Spinal cord (tissue), 10 donors: ENCODE measurements around the gene TRIM29. TPM values are rescaled to one million over a fixed set of nuclear protein-coding genes. Genes with fewer than 3 reads are reported as not detected.
"Not testable (repeated sequence)": the region's sequence is repeated elsewhere in the genome, so short reads cannot be mapped to it uniquely, and the experiment has no call there.

Experiments used
- DNase-seq, 6 donors: peaks; one replicate each; pipeline versions ENCODE4 v3.0.0 to v3.0.0-alpha.2; 2013 to 2015; ENCODE audit warnings: low spot score in 6 of 6, low read depth in 4 of 6
- H3K27ac ChIP-seq: one replicate; pipeline ENCODE4 v1.5.1; 2013; ENCODE audit warnings: low read depth, low read length, control low read depth
- H3K27me3 ChIP-seq: one replicate; pipeline ENCODE4 v1.6.1; 2013; ENCODE audit warnings: low read length; ENCODE audit not compliant: control insufficient read depth, insufficient read depth
- H3K36me3 ChIP-seq: one replicate; pipeline ENCODE4 v1.6.1; 2013; ENCODE audit warnings: low read length; ENCODE audit not compliant: control insufficient read depth, insufficient read depth
- H3K4me1 ChIP-seq: one replicate; pipeline ENCODE4 v1.6.1; 2013; ENCODE audit warnings: low read length; ENCODE audit not compliant: control insufficient read depth, insufficient read depth
- H3K4me3 ChIP-seq: one replicate; pipeline ENCODE4 v1.5.1; 2013; ENCODE audit warnings: low read depth, low read length, control low read depth
- H3K9me3 ChIP-seq: one replicate; pipeline ENCODE4 v1.6.1; 2013; ENCODE audit warnings: low read length; ENCODE audit not compliant: control insufficient read depth, insufficient read depth
- WGBS: methylation state at CpG from one replicate; pipeline ENCODE4 v1.1.5; 2013; ENCODE audit warnings: missing lambda C conversion rate; ENCODE audit not compliant: insufficient coverage; 5-methylcytosine and 5-hydroxymethylcytosine counted together
- polyA plus RNA-seq, 2 donors: library from polyadenylated mRNA; unstranded; fragments of 120-200 nt; gene quantifications; one replicate each; pipeline ENCODE4 v1.2.1, GENCODE V29; 2013; ENCODE audit not compliant: insufficient read length in 2 of 2
- total RNA-seq, 2 donors: library from RNA; depleted of rRNA in 1 of 2; stranded (reverse); fragments of 120-200 nt in 1 of 2; fragments of >200 nt in 1 of 2; gene quantifications; one replicate each; pipeline versions ENCODE4 v1.2.3 to v1.2.4, GENCODE V29; 2013 to 2014
- donor health status: healthy.

Gene TRIM29
- total and polyA plus RNA-seq, 4 donors = 0.94 to 1.9 (median 1.5) TPM

- WGBS = no CpG with 5 or more reads among the region's 1 CpG
- no peak overlapping the region for H3K4me3 ChIP-seq
These were observed 13.6 kb upstream of the TRIM29 start for GRCh38 chr11:120151536-120151935.

GRCh38 chr11:120149246-120149645 lies 11.3 kb upstream of the TRIM29 start:
- Histone ChIP-seq H3K9me3 (no peaks in the 10 kb centered on the region), H3K4me1 (no peaks in the 10 kb centered on the region), H3K36me3 (no peaks in the 10 kb centered on the region), H3K27ac (no peak overlapping the region), H3K4me3 (no peak overlapping the region), H3K27me3 (peaks cover 7% of the 10 kb centered on the region)
- no peak for DNase-seq
- WGBS = 89% methylated on average over 3 of the region's 3 CpGs

More at GRCh38 chr11:120151536-120151935, 13.6 kb upstream of the TRIM29 start:
- Histone ChIP-seq H3K9me3 (no peaks in the 10 kb centered on the region), H3K36me3 (no peaks in the 10 kb centered on the region), H3K27ac (no peak overlapping the region), H3K27me3 (peaks cover 5% of the 10 kb centered on the region), H3K4me1 (no peaks in the 10 kb centered on the region)
- DNase-seq = no peak

- Histone ChIP-seq H3K9me3 (no peaks in the 10 kb centered on the region), H3K27ac (no peak overlapping the region), H3K4me1 (no peaks in the 10 kb centered on the region), H3K4me3 (no peak overlapping the region), H3K36me3 (no peaks in the 10 kb centered on the region), H3K27me3 (peaks cover 7% of the 10 kb centered on the region)
- no peak for DNase-seq
- 62% methylated on average over 5 of the region's 5 CpGs for WGBS
These were observed 10.0 kb upstream of the TRIM29 start for GRCh38 chr11:120147950-120148270.

GRCh38 chr11:120147094-120147949 lies 9.4 kb upstream of the TRIM29 start:
- Histone ChIP-seq H3K4me3 (no peak overlapping the region), H3K36me3 (no peaks in the 10 kb centered on the region), H3K9me3 (no peaks in the 10 kb centered on the region), H3K27me3 (peaks cover 7% of the 10 kb centered on the region), H3K27ac (no peak overlapping the region), H3K4me1 (no peaks in the 10 kb centered on the region)
- 75% methylated on average over 17 of the region's 17 CpGs for WGBS
- no peak for DNase-seq

- WGBS = 81% methylated on average over 14 of the region's 14 CpGs
- no peak for DNase-seq
- Histone ChIP-seq H3K27ac (no peak overlapping the region), H3K4me1 (no peaks in the 10 kb centered on the region), H3K4me3 (no peak overlapping the region), H3K27me3 (peaks cover 7% of the 10 kb centered on the region), H3K36me3 (no peaks in the 10 kb centered on the region), H3K9me3 (no peaks in the 10 kb centered on the region)
These were observed 8.6 kb upstream of the TRIM29 start for GRCh38 chr11:120146413-120147093.

GRCh38 chr11:120144501-120144900 lies 6.6 kb upstream of the TRIM29 start:
- Histone ChIP-seq H3K27me3 (peaks cover 7% of the 10 kb centered on the region), H3K36me3 (no peaks in the 10 kb centered on the region), H3K4me1 (no peaks in the 10 kb centered on the region), H3K4me3 (no peak overlapping the region), H3K9me3 (no peaks in the 10 kb centered on the region), H3K27ac (no peak overlapping the region)
- 84% methylated on average over 5 of the region's 8 CpGs for WGBS
- no peak for DNase-seq

GRCh38 chr11:120143472-120143871 lies 5.6 kb upstream of the TRIM29 start:
- not testable (repeated sequence) for H3K9me3 ChIP-seq, H3K4me1 ChIP-seq, H3K4me3 ChIP-seq, H3K27me3 ChIP-seq, DNase-seq, H3K27ac ChIP-seq, H3K36me3 ChIP-seq
- WGBS = 80% methylated on average over 1 of the region's 11 CpGs

GRCh38 chr11:120142441-120143100 lies 4.7 kb upstream of the TRIM29 start:
- Histone ChIP-seq H3K27ac (no peak overlapping the region), H3K9me3 (no peaks in the 10 kb centered on the region), H3K4me3 (no peak overlapping the region), H3K36me3 (no peaks in the 10 kb centered on the region), H3K4me1 (no peaks in the 10 kb centered on the region), H3K27me3 (peaks cover 7% of the 10 kb centered on the region)
- 96% methylated on average over 4 of the region's 9 CpGs for WGBS
- no peak for DNase-seq

- Histone ChIP-seq H3K27ac (no peak overlapping the region), H3K4me3 (no peak overlapping the region), H3K27me3 (peaks cover 2% of the 10 kb centered on the region), H3K4me1 (no peaks in the 10 kb centered on the region), H3K36me3 (no peaks in the 10 kb centered on the region), H3K9me3 (no peaks in the 10 kb centered on the region)
- no peak for DNase-seq
- 54% methylated on average over 3 of the region's 5 CpGs for WGBS
These were observed 4.0 kb upstream of the TRIM29 start for GRCh38 chr11:120141768-120142423.
